HepG2 (cell line): ENCODE data around the gene DRAXIN. TPM values are rescaled to one million over a fixed set of nuclear protein-coding genes. Genes with fewer than 3 reads are reported as not detected.

Source experiments
- ATAC-seq: fragments of 200-7000 bp; cut with Tn5 transposase; 3 replicates; pipeline ENCODE4 v1.9.1; 2020; ENCODE audit warnings: mild to moderate bottlenecking, moderate library complexity
- BruUV-seq: library from RNA; stranded (reverse); fragments of 400-500 nt; replicated peaks from 2 replicates; lab custom pipeline; 2021; lab: Mats Ljungman, UMichigan
- CTCF ChIA-PET: fragments of 300-600 bp; formaldehyde crosslinking; extraction: SDS; loops from one replicate; lab custom pipeline; 2021; ENCODE audit warnings: low total read pairs, inconsistent platforms, low intra/inter-chr PET ratio; lab: Yijun Ruan, JAX
- POLR2A ChIA-PET: fragments of 350-600 bp; sonication (Branson Sonifier 250); formaldehyde crosslinking; loops from one replicate; lab custom pipeline; 2020; ENCODE audit warnings: antibody characterized with exemption, inconsistent platforms; lab: Yijun Ruan, JAX
- DNase-seq: peaks from one replicate; pipeline ENCODE4 v3.0.0-alpha.2; 2015; ENCODE audit warnings: low spot score
- FAIRE-seq: peaks from 3 replicates; lab custom pipeline; 2011; peaks lifted over from hg19 to GRCh38; lab: Jason Lieb, UNC
- H2AFZ ChIP-seq: one replicate; pipeline ENCODE4 v1.6.1; 2011; ENCODE audit warnings: low read length, inconsistent platforms
- H3K27ac ChIP-seq: fragments of 300-600 bp; 3 replicates; pipeline ENCODE4 v1.8.0; 2011; ENCODE audit warnings: mixed run types, mild to moderate bottlenecking, mixed read lengths, low read length, inconsistent platforms; ENCODE audit not compliant: insufficient read depth; ENCODE audit errors: extremely low read length
- H3K27me3 ChIP-seq, 2 experiments: fragments of 200-600 bp in 1 of 2; 2 replicates in 1 of 2; 3 replicates in 1 of 2; pipeline versions ENCODE4 v1.6.0 to v1.8.0; 2011; ENCODE audit warnings: low read length in 2 of 2, mild to moderate bottlenecking in 2 of 2, moderate library complexity in 2 of 2, inconsistent platforms in 1 of 2; ENCODE audit not compliant: insufficient read depth in 2 of 2, control insufficient read depth in 1 of 2
- H3K36me3 ChIP-seq, 2 experiments: fragments of 200-600 bp in 1 of 2; replicated peaks in 1 of 2; 2 replicates in 1 of 2; 3 replicates in 1 of 2; pipeline versions ENCODE4 v1.5.1 to v1.8.0; 2011; ENCODE audit warnings: low read length in 2 of 2, inconsistent platforms in 1 of 2; ENCODE audit not compliant: insufficient read depth in 2 of 2, control insufficient read depth in 1 of 2
- H3K4me1 ChIP-seq: 2 replicates; pipeline ENCODE4 v1.5.1; 2012; ENCODE audit warnings: low read length, inconsistent platforms; ENCODE audit not compliant: insufficient read depth
- H3K4me2 ChIP-seq: 2 replicates; pipeline ENCODE4 v1.6.0; 2011; ENCODE audit warnings: low read depth, low read length, inconsistent platforms
- H3K4me3 ChIP-seq, 3 experiments: fragments of 200-600 bp in 1 of 3; sonication (generic), shearing (Covaris generic) in 1 of 3; replicated peaks in 1 of 3; 2 replicates each; pipeline ENCODE4 v1.5.1; 2011 to 2016; ENCODE audit warnings: low read length in 3 of 3, inconsistent platforms in 2 of 3, low read depth in 2 of 3, mild to moderate bottlenecking in 2 of 3, control low read depth in 1 of 3, mixed read lengths in 1 of 3; ENCODE audit not compliant: insufficient read depth in 1 of 3
- H3K79me2 ChIP-seq: one replicate; pipeline ENCODE4 v1.6.1; 2011; ENCODE audit warnings: low read length, inconsistent platforms; ENCODE audit not compliant: insufficient read depth
- H3K9ac ChIP-seq: 2 replicates; pipeline ENCODE4 v1.6.0; 2011; ENCODE audit warnings: mild to moderate bottlenecking, low read depth, low read length, inconsistent platforms; ENCODE audit not compliant: insufficient read depth
- H3K9me3 ChIP-seq: 2 replicates; pipeline ENCODE4 v1.5.1; 2012; ENCODE audit warnings: mild to moderate bottlenecking, low read length
- H4K20me1 ChIP-seq: 2 replicates; pipeline ENCODE4 v1.6.0; 2011; ENCODE audit warnings: inconsistent platforms, mild to moderate bottlenecking, low read length, moderate library complexity; ENCODE audit not compliant: insufficient read depth
- GABPA ChIP-seq, 2 experiments: IDR thresholded peaks; 2 replicates each; pipeline ENCODE4 v1.6.1; 2011 to 2016; ENCODE audit warnings: low read depth in 2 of 2, low read length in 1 of 2, missing biosample characterization in 1 of 2, missing genetic modification characterization in 1 of 2
- HCFC1 ChIP-seq: fragments of 150-350 bp; IDR thresholded peaks from 2 replicates; pipeline ENCODE4 v1.6.1; 2014; ENCODE audit warnings: low read depth, low read length
- HIC2 ChIP-seq: sonication (generic); formaldehyde crosslinking; IDR thresholded peaks from 2 replicates; pipeline ENCODE4 v1.9.0; 2022; ENCODE audit warnings: low read depth, missing genetic modification reagents
- PHF20 ChIP-seq: sonication (generic); formaldehyde crosslinking; IDR thresholded peaks from 2 replicates; pipeline ENCODE4 v1.5.0; 2020; ENCODE audit warnings: mild to moderate bottlenecking, missing genetic modification reagents
- REL ChIP-seq: sonication (generic); formaldehyde crosslinking; conservative IDR thresholded peaks from 2 replicates; pipeline ENCODE4 v1.8.0; 2022; ENCODE audit warnings: mild to moderate bottlenecking, missing genetic modification reagents, moderate library complexity
- SETDB1 ChIP-seq: sonication (generic); formaldehyde crosslinking; IDR thresholded peaks from 2 replicates; pipeline ENCODE4 v1.5.1; 2020; ENCODE audit warnings: missing genetic modification reagents, mild to moderate bottlenecking, borderline replicate concordance
- SRSF9 ChIP-seq: fragments of 200-400 bp; formaldehyde crosslinking; IDR thresholded peaks from 2 replicates; pipeline ENCODE4 v1.6.1; 2018; ENCODE audit warnings: borderline replicate concordance, mild to moderate bottlenecking, low read depth, low read length; ENCODE audit not compliant: insufficient read depth, poor library complexity, severe bottlenecking
- SYNCRIP ChIP-seq: fragments of 200-400 bp; formaldehyde crosslinking; IDR thresholded peaks from 2 replicates; pipeline ENCODE4 v1.6.1; 2018; ENCODE audit warnings: mild to moderate bottlenecking, low read depth, low read length; ENCODE audit not compliant: insufficient read depth
- ZNF510 ChIP-seq: sonication (generic); formaldehyde crosslinking; IDR thresholded peaks from 2 replicates; pipeline ENCODE4 v1.4.0; 2020; ENCODE audit warnings: low read depth, mild to moderate bottlenecking, missing genetic modification reagents
- ZSCAN9 ChIP-seq: IDR thresholded peaks from 2 replicates; pipeline ENCODE4 v1.6.1; 2016; ENCODE audit warnings: borderline replicate concordance
- WGBS: methylation state at CpG from one replicate; pipeline ENCODE4 v1.1.6; 2017; ENCODE audit warnings: low lambda C conversion rate; 5-methylcytosine and 5-hydroxymethylcytosine counted together
- in situ Hi-C: cut with HindIII; loops from 2 replicates; pipeline ENCODE4 v1.10.0; 2017; ENCODE audit warnings: low pct_unique_long_range_greater_than_20kb; ENCODE audit not compliant: extremely low pct_ligation_motif_present
- intact Hi-C: fragments of 100-400 bp; cut with micrococcal nuclease; formaldehyde crosslinking; loops from one replicate; pipeline ENCODE4 v1.10.0; 2022; ENCODE audit not compliant: unreplicated experiment
- polyA plus RNA-seq, 8 experiments: library from polyadenylated mRNA; depleted of rRNA in 3 of 8; stranded (reverse) in 7 of 8; unstranded in 1 of 8; fragments of >200 nt; fragmentation: Illumina TruSeq in 4 of 8; extraction: Trizol in 4 of 8; gene quantifications; 2 replicates each; pipeline versions ENCODE4 v1.2.1 to v1.2.3, GENCODE V29; 2011 to 2016; ENCODE audit warnings: low read depth in 4 of 8, missing spikeins in 1 of 8, mixed read lengths in 1 of 8; ENCODE audit not compliant: insufficient read depth in 1 of 8
- total RNA-seq, 5 experiments: library from RNA; depleted of rRNA; stranded (reverse); fragments of >200 nt; fragmentation: Illumina TruSeq; extraction: Trizol; gene quantifications; 2 replicates each; pipeline ENCODE4 v1.2.3, GENCODE V29; 2016; ENCODE audit warnings: low read depth in 1 of 5
- TF ChIP-seq, protein P1 (sequence below): sonication (generic); formaldehyde crosslinking; IDR thresholded peaks from 2 replicates; pipeline ENCODE4 v1.4.0; 2020; ENCODE audit warnings: mild to moderate bottlenecking, missing genetic modification reagents
- TF ChIP-seq, protein P2 (sequence below): sonication (generic); formaldehyde crosslinking; IDR thresholded peaks from 2 replicates; pipeline ENCODE4 v1.8.1; 2022; ENCODE audit warnings: mild to moderate bottlenecking, missing genetic modification reagents

Gene DRAXIN
- total and polyA plus RNA-seq, 2 of the 13 experiments (the other 11 are each of a cell fraction or from before 2014, with no cell fraction given): 0.02 TPM; not detected in 1

- no peak overlapping the region for H3K4me2 ChIP-seq
- peaks cover 28% of the 10 kb centered on the region for H3K4me1 ChIP-seq
- no peaks in the 10 kb centered on the region for H3K36me3 ChIP-seq
- no peak overlapping the region for H3K9ac ChIP-seq
- no peaks in the 10 kb centered on the region for H3K79me2 ChIP-seq
- H3K9me3 ChIP-seq: no peaks in the 10 kb centered on the region
- in situ Hi-C loops: no loop called here
- TF ChIP-seq REL (CRISPR knock-in tag) (no peak), HIC2 (CRISPR knock-in tag) (no peak), ZNF510 (CRISPR knock-in tag) (no peak), ZSCAN9 (no peak), GABPA (IDR thresholded peaks at IDR 0.05; ENCODE audit: low read depth, low read length) (no peak), GABPA (CRISPR knock-in tag; IDR thresholded peaks at IDR 0.05; ENCODE audit: low read depth) (no peak), SETDB1 (CRISPR knock-in tag) (no peak), PHF20 (CRISPR knock-in tag) (no peak), SRSF9 (no peak), SYNCRIP (no peak), HCFC1 (no peak)
- TF ChIP-seq, protein P1, sequence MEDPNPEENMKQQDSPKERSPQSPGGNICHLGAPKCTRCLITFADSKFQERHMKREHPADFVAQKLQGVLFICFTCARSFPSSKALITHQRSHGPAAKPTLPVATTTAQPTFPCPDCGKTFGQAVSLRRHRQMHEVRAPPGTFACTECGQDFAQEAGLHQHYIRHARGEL (CRISPR knock-in tag): no peak
- TF ChIP-seq, protein P2, sequence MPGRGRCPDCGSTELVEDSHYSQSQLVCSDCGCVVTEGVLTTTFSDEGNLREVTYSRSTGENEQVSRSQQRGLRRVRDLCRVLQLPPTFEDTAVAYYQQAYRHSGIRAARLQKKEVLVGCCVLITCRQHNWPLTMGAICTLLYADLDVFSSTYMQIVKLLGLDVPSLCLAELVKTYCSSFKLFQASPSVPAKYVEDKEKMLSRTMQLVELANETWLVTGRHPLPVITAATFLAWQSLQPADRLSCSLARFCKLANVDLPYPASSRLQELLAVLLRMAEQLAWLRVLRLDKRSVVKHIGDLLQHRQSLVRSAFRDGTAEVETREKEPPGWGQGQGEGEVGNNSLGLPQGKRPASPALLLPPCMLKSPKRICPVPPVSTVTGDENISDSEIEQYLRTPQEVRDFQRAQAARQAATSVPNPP (CRISPR knock-in tag): no peak
- TF ChIP-seq, all 625 proteins: peak for 0
- CTCF ChIA-PET: no interaction called here
- no peak overlapping the region for H3K4me3 ChIP-seq
- BruUV-seq: no TSS peak
- DNase-seq (no peak), FAIRE-seq (no peak), ATAC-seq (no peak)
- no peak overlapping the region for H3K27ac ChIP-seq
- intact Hi-C loops: no loop called here
- 21% methylated on average over 5 of the region's 5 CpGs for WGBS
- no peak overlapping the region for H2AFZ ChIP-seq
- no peaks in the 10 kb centered on the region for H4K20me1 ChIP-seq
- POLR2A ChIA-PET: no interaction called here
- peaks cover 9 to 40% of the 10 kb centered on the region in 2 experiments; a peak in 3 of 5 replicates for H3K27me3 ChIP-seq
These were observed 34.1 kb downstream of the DRAXIN start for GRCh38 chr1:11725616-11726015.
